Measurements from ENCODE around the gene NOTUM.
"Not testable (repeated sequence)": the region's sequence is repeated elsewhere in the genome, so short reads cannot be mapped to it uniquely, and the experiment has no call there.

Gene NOTUM

DNA sequence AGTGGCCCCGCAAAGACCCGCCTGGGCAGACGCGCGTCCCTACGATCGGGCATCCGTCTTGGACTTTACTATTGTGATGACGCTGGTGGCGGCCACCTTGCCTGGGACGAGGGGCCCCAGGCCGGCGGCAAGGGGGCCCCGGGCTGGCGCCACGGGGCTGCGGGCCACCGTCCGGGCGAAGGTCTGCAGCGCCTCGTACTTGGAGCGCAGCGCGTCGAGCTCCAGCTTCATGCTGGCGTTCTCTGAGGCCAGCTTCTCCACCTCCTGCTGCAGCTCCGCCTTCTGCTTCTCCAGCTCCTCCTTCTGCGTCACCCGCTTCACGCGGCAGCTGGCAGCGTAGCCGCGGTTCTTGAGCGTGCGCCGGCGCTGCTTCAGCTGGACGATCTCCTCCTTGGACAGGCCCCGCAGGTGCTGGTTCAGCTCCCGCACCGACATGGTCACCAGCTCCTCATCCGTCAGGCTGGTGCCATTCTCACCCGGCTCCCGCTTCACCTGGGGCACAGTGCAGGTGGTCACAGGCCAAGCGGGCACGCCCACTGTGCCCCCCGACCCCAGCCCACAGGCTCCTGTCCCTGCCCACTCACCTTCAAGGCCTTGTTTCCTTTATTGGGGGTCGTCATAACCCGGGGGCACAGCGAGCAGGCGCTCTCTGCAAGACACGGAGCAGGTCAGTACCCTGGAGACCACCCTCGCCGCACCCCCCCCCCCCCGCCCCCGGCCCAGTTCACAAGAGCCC lies 38.3 kb downstream of the NOTUM start:
- no peak for DNase-seq

DNA sequence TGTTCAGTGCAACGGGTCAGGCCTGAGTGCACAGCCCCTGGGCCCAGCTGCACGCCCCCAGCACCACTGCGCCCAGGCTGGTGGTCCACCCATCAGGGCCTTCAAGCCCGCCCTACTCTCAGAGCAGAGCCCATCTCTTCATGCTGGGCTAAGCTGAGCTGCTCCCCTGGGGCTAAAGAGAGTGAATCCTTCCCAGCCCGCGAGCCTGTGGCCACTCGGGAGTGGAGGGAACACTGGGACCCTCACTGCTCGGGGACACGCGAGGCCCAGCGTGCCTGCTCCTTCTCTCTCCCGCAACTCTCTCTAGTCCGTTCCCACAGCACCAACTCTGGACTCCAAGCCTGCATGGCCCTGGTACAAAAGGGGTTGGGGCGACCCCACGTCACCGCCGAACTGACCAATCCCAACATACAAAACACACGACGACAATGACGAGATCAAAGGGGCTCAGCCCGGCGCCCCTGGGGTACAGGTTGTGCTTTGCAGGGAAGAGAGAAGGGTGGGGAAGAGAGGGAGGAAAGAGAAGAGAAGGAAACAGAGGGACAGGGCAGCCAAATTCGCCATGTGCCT lies 38.9 kb downstream of the NOTUM start:
- no peak for DNase-seq

DNA sequence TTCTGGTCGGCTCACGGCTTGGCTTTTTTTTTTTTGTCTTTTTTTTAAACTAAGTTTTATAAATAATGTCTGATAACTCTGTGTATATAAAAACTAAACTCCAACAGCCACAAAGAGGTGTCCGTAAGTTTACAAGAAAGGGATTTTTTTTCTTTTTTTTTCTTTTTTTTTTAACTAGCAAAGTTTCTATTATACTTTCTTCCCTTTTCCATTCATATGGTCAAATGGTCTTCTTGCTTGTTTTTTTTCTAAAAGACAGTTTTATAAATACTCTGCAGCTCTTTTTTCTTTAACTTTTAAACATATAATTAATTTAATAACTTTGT lies 39.5 kb downstream of the NOTUM start:
- DNase-seq: no peak

DNA sequence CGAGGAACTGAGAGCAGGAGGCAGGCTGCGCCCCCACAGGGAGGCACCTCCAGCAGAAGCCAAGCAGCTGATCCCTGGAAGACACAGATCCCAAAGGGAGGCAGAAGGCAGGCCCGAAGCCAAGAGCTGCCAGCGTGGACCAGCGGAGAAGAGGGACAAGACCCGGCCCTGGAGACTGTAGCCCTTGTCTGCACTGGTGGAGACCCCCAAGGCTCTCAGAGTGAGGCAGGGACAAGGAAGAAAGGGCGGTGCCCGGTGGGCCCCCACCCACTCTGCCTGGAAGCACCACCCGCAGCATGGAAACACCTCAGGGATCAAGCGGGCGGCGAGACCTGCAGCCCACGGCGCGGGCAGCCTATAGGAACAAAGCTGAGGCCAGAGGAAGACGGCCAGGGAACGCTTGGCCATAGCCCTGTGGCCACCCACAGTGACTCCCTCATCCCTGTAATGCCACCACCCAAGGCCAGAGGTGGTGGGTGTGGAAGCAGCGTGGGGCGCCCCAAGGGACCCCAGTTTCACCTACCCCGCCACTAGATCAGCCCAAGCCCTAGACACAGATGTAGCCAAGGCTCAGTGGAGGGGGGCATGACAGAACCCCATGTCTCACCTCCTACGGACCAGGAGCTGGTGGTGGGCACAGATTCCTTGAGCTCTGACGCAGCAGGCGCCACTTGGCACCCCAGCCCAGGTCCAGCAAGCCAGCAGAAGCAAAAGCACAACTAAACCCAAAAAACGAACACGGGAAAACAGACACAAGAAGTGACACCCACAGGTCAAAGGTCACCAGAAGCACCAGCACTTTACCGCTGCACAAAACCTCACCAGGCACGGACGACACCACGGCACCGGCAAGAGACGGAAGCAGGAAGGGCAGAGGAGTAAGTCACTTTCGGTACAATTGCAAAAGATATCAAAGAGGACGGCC lies 40.1 kb downstream of the NOTUM start:
- no peak for DNase-seq

DNA sequence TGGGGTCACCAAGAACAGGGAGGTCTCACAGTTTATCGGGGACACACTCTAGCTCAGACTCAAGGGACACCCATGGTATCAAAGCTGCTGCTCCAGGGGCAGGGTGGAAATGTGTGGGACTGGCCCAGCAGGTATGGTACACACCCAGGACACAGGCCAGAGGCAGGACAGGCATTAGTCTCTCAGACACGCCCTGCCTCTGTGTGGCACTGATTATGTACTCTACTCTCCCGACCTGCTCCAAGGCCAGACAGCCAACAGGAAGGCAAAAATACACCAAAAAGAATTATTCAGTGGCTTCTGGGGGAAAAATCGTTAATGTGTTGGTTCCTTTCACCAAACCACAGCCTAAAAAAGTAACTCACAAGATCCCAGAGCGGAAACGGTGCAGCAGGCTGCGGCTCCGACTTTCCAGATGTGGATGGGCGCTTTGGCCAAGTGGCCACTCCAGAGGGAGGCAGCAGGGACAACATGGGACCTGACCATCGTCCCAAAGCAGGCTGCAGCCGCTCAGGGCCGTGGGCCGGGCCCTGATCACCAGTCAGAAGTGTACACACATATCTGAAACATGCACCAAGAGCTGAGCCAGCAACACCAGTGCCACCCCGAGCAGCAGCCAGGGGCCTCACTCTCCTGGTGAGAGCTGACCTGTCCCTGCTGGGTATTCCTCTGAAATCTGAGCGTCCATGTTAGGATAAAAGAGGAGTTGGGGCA lies 42.0 kb downstream of the NOTUM start:
- DNase-seq: no peak

DNA sequence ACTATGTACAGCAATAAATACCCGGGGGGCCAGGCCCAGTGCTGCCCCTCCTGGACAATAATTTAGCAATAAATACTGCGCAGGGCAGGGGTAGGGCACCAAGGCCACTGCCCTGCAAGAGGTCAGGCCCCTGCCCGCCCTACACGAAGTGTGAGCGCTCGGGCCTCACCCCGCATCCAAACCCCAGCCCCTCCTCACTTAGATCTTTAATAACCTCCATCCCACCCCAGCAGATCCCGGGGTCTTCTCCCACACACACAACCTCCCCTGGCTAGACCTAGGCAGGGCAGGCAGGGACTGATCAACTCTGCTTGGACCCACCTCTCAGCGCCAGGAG lies 42.7 kb downstream of the NOTUM start:
- not testable (repeated sequence) for DNase-seq

DNA sequence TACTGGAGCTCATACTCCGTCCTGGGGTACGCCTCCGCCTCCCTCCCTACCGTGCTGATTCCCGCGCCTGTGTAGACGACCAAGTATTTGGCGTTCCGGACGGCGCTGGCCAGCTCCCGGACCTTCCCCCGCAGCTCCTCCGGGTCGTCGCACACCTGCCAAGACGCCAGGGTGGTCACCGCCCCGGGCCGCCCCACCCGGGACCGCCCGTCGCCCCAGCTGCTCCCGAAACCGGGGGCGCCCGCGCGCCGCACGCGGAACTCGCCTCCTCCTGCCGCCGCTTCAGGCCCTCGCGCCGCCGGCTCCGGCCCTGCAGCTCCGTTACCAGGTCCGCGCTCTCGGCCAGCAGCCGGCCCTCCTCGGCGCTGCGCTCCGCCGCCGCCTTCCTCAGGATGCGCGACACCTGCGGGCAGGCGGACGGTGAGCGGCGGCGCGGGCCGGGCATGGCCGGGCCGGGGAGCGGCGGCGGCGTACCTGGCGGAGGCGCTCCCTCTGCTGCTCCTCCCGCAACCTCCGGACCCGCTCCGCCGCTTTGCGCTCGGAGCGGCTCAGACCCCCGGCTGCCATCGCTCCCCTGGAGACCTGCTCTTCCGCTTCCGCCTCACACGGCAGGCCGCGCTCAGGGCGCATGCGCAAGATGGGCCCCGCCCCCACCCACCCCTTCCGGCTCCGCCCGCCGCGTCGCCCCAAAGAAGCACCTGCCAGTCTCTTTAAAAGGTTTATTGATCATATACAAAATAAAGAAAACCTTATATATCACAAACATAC lies 43.2 kb downstream of the NOTUM start, which contains the start of gene SIRT7:
Gene SIRT7 (minus strand): TSS at position 612 of the 768 bp plus-strand sequence. CDS start 45 bp downstream, at position 567.
- peak; percentile 79 for DNase-seq

DNA sequence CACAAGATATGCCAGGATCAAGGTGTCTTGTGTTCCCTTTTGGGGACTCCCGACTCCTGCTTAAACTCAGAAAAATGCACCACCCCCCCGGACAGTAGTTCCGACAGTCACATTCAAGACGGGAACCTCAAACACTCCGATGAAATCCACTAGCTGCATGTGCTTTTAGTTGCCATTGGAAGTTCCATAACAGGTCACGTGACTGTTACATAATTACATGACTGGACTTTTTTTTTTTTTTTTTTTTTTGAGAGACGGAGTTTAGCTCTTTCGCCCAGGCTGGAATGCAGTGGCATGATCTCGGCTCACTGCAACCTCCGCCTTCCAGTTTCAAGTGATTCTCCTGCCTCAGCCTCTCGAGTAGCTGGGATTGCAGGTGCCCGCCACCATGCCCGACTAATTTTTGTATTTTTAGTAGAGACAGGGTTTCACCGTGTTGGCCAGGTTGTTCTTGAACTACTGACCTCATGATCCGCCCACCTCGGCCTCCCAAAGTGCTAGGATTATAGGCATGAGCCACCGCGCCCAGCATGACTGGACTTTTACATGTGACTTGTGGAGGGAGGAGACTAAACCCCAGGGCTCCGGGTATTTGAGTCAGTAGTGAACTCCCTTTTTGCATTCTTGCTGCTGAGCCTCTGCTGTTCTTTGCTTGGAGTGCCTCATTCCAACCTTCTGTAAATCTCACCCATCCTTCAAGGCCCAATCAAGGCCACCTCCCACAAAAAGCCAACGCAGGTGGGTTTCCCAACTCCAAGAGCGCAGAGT lies 44.6 kb downstream of the NOTUM start:
- no peak for DNase-seq

DNA sequence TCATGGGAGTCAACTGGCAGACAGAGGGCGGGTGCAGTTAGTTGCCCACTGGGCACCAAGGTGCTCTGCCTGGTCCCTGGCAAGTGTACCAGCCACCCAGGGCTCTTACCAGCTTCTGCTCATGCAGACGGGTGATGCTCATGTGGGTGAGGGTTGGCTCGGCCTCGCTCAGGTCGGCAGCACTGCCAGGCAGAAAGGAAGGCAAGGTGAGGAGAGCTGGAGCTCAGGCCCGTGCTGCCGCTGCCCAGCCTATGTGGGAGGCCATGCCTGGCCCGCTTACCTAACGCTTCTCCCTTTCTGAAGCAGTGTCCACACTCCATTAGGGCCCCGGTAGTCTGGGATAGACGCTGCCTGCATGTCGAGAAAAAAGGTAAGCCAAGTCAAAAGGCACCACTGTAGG lies 45.7 kb downstream of the NOTUM start:
- no peak for DNase-seq

DNA sequence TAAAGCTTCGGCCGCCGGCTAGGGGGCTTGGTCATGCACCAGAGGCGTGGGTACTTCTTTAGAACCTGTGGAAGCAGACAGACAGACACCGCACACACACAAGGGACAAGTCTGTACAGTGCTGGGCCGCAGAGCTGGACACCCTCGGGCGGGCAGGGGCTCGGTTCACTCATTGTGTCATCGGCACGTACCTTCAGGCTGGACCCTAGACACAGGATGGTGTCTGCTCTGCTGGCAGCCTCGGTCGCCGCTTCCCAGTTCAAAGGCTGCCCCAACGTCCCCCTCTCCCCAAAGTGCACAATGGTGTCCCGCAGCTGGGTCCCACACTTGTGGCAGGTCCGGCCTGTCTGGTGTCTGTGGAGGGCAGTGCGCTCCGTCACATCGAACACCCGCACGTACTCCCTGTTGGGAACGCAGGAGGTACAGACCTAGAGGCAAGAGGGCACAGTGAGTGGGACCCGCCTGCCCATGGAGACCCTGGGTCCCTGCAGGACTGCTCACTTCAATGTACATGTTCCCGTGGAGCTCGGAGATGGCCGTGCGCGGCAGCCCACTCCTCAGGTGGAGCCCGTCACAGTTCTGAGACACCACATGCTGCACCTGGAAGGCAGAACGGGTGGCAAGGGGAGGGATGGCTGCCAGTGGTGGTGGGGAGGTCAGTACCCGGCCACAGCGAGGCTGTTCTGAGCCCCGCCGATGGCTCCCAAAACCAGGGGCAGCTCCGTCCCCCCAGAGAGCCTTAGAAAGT lies 46.7 kb downstream of the NOTUM start:
- no peak for DNase-seq

DNA sequence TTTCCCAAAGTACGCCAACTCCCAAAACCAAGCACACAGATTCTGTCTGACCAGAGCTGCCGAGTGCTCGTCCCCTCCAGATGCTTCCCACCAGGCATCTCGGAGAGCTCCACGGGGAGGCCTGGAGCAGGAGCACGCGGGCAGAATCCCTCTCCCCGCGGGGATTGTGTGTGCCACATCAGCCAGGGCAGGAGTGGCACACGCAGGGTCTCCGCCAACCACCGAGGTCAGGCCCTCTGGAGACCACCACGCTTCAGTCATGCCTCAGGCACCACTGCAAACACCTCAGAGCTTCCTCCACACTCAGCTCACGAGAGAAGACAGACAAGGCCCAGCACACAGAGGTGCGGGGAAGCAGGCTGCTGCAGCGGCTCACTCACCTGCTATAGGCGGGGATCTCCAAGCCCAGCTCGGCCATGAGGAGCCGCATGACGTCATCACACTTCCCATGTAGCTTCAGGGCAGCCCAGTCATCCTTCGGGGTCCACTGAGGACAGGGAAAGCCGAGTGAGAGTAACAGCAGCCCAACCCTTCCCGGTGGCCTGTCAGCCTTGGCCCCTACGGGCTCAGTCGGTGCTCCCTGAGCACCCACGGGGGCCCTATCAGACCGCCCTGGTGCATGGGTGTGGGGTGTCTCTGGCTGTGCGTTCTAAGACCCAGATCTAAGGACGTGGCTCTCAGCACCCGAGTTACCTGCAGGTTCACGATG lies 47.4 kb downstream of the NOTUM start:
- DNase-seq: no peak

DNA sequence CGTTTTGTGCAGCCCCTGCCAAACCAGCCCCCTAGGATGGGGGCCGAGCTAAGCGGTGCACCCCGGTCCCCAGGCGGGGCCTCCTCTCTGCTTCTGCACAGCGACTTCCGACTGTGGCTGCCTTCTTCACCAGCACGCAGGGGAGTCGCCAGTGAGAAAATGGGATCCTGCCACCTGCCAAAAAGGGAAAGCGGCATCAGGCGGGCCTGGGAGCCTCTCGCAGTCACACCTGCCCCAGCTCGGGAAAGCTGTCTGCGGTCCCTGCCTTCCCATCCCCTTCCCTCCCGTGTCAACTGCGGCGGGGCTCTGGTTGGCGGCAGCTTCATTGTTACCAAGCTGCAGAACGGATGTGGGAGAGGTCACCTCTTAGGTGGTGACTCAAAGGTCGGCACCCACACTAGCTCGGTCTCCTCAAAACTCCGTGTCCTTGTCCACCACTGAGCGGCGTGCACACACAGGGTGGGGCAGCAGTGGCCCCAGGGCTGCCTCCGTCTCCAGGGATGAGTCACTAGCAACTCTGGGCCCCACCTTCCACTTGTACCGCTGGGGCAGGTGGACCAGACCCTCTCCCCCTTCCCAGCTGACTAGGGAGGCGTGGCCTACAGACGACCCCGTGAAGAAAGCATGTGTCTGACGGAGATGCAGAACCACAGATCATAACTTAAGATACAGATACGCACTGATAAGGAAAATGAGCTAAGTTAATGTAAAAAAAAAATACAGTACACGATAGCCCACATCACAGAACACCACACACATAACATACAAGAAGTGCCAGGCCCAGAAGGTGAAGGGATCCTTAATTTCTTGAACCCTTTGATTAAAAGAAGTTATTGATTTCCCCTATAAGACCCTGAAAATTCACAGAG lies 48.3 kb downstream of the NOTUM start:
- DNase-seq: no peak

DNA sequence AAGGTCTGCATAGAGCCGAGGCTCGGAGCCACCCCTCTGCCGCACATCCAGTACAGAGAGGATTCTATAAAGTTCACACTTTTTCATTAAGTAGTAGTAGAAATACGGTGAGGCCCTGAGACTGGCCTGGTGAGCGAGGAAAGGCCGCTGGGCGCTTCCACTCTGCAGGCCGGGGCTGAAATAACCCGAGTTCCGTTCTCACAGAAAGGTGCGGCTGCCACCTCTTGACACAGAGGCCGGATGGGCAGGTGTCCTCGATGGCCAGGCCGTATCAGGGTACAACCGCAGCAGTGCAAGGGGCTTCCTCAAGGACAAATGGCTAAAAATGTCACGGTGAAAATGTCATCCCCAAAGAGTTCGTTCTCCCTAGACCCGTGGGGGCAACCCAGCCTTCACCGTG lies 49.0 kb downstream of the NOTUM start:
- no peak for DNase-seq

DNA sequence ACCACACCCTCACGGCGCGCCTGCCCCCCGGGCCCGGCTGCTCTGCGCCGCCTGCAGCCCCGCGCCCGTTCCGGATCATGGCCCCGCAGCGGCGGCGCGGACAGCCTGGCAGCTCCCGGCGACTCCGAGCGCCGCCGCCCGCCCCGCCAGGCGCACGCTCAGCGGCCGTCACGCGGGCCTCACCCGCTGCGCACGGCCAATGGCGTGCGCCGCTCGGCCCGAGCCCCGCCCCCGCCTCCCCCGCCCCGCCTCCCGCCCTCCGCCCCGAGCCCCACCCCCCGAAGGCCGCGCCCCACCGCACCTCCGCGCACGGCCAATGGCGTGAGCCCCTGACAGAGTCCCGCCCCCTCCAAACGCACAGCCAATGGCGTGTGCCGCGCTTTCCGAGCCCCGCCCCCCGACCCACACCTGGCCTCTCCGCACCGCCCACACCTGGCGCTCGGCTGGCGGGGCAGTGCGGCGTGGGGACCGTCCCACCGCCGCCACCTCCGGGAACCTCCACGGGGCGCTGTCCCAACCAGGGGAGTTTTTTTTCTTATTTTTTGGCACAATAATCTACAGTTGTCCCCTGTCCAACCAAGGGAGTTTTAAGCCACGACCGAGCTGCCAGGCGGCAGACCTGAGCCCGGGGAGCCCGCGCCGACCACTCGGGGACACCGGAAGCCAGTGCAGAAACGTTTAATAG lies 49.6 kb downstream of the NOTUM start, which contains the start of gene PCYT2:
Gene PCYT2 (minus strand): TSS at position 123 of the 685 bp plus-strand sequence. CDS start 44 bp downstream, at position 79.
- DNase-seq: peak; percentile 87

DNA sequence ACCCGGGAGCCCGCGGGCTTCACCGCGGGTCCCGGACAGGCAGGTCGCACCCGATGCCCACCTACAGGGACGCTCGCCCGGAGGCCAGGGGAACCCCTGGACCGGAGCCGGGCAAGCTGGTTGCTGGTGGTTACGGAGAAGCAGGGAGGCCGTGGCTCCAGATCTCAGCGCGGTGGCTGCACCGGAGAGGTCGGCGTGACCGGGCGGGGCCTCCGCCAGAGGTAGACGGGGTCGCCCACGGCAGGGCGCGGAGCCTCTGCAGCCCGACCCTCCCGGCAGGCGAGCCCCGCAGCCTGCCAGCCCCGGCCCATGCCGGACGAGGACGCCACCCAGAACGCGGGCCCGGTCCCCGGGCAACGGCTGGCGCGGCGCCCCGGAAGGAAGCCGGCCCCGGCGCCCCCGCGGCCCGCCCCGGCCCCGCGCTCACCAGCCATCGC lies 50.1 kb downstream of the NOTUM start:
- DNase-seq: no peak

DNA sequence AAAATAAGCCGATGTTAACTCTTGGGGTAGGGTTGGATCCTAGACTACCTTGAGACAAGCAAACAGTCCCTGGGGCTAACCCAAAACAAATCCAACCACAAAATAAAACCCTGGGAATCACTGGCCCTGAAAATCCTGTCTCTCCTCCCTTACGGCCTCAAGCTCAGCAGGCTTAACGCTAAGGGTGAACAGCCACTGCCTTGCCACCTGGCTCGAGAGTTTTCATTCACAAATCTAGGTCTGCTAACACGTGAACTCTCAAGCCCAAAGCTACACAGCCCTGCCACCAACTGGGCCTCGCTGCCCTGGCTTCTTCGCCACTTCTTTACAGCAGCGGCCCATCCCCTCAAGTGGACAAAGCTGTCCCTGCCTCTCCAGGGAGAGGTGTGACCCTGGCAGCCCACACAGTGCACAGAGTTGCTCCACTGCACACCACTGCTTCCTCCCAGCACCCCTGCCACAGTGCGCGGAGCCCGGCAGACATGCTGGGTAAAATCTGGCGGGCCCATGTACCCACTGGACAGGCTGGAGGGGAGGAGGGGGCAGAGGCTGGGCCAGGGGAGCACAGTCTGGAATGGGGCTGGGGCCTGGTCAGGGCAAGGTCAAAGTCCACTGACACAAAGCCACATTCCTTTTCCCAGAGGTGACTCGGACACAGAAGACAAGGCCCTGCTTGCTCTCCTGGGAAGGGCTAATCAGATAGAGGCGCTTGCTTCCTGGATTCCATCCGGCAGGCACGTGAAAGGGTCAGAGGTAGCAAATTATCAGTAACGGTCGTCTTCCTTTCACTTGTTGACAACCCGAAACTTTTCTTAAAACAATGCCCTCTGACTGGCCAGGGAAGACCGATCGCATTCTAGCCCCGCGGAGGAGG lies 50.8 kb downstream of the NOTUM start:
- no peak for DNase-seq

DNA sequence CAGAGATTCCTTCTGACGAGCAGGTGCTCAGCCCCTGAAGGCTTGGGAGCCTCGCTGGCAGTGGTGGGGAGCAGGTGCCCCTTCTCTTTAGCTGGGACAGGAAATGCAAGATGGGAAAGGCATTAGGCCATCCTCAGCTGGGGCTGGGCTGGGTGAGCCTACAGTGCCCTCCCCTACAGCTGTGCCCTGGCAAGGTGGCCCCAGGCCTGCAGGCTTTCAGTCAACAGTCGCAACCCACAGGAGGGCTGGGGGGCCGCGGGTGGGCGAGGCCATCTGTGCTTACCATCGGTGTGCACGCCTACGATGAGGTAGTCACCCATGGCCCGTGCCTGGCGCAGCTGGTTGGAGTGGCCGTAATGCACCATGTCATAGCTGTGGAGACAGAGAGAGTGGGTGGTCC lies 51.8 kb downstream of the NOTUM start:
- DNase-seq: no peak
